K562 (cell line): ENCODE data around the gene SPHK1. TPM values are rescaled to one million over a fixed set of nuclear protein-coding genes. Genes with fewer than 3 reads are reported as not detected.

Experiments used
- ARHGAP35 ChIP-seq: fragments of 450-650 bp; IDR thresholded peaks from 2 replicates; pipeline ENCODE4 v1.6.1; 2018; ENCODE audit not compliant: partially characterized antibody
- ARNT ChIP-seq, 2 experiments: fragments of 450-650 bp; IDR thresholded peaks; 2 replicates each; pipeline ENCODE4 v1.6.1; 2016; ENCODE audit warnings: mild to moderate bottlenecking in 1 of 2
- NR2C2 ChIP-seq, 2 experiments: fragments of 200-800 bp in 1 of 2; sonication (Bioruptor generic) in 1 of 2; sonication (generic) in 1 of 2; formaldehyde crosslinking in 1 of 2; IDR thresholded peaks; 2 replicates each; pipeline versions ENCODE4 v1.6.1 to v1.8.0; 2016 to 2022; ENCODE audit warnings: mild to moderate bottlenecking in 1 of 2, missing compliant biosample characterization in 1 of 2, missing genetic modification characterization in 1 of 2, missing genetic modification reagents in 1 of 2
- POLR2A ChIP-seq: fragments of 450-650 bp; conservative IDR thresholded peaks from 2 replicates; pipeline ENCODE4 v1.6.1; 2016
- STAT5B ChIP-seq: fragments of 250-450 bp; sonication (Bioruptor Pico); IDR thresholded peaks from 2 replicates; pipeline ENCODE4 v1.8.0; 2021; ENCODE audit warnings: mild to moderate bottlenecking, inconsistent platforms
- ZNF830 ChIP-seq: fragments of 250-450 bp; sonication (Bioruptor Pico); IDR thresholded peaks from 2 replicates; pipeline ENCODE4 v1.5.0; 2021; ENCODE audit warnings: mild to moderate bottlenecking
- polyA plus RNA-seq, 8 experiments: library from polyadenylated mRNA; depleted of rRNA in 4 of 8; stranded (reverse) in 5 of 8; unstranded in 3 of 8; fragments of >200 nt; fragmentation: Nextera tagmentation in 2 of 8; fragmentation: Illumina TruSeq in 1 of 8; extraction: Ambion mirVana in 2 of 8; extraction: Trizol in 1 of 8; gene quantifications; 2 replicates each; pipeline versions ENCODE4 v1.2.1 to v1.2.3, GENCODE V29; 2011 to 2014; ENCODE audit warnings: inconsistent platforms in 1 of 8, missing spikeins in 1 of 8
- total RNA-seq, 7 experiments: library from RNA; depleted of rRNA in 6 of 7; stranded (reverse); fragments of >200 nt in 6 of 7; fragmentation: Illumina TruSeq in 2 of 7; extraction: Trizol in 2 of 7; gene quantifications; 2 replicates each; pipeline versions ENCODE4 v1.2.1 to v1.2.3, GENCODE V29; 2011 to 2021; ENCODE audit warnings: low replicate concordance in 1 of 7
- TF ChIP-seq, protein P1 (sequence below): fragments of 250-450 bp; sonication (Bioruptor Pico); IDR thresholded peaks from 2 replicates; pipeline ENCODE4 v1.5.0; 2021; ENCODE audit warnings: mild to moderate bottlenecking, moderate library complexity
- TF ChIP-seq, protein P2 (sequence below): sonication (generic); formaldehyde crosslinking; IDR thresholded peaks from 2 replicates; pipeline ENCODE4 v1.8.0; 2023; ENCODE audit warnings: mild to moderate bottlenecking, missing genetic modification reagents
- TF ChIP-seq, protein P3 (sequence below), 2 experiments: fragments of 150-350 bp in 1 of 2; IDR thresholded peaks; 2 replicates each; pipeline ENCODE4 v1.6.1; 2012 to 2016; ENCODE audit warnings: low read depth in 2 of 2, low read length in 2 of 2, mild to moderate bottlenecking in 1 of 2, moderate library complexity in 1 of 2
- TF ChIP-seq, protein P4 (sequence below): sonication (generic); formaldehyde crosslinking; IDR thresholded peaks from 2 replicates; pipeline ENCODE4 v1.9.0; 2022; ENCODE audit warnings: mild to moderate bottlenecking, missing genetic modification reagents
- TF ChIP-seq, protein P5 (sequence below): sonication (generic); formaldehyde crosslinking; IDR thresholded peaks from 2 replicates; pipeline ENCODE4 v1.8.1; 2023; ENCODE audit warnings: mild to moderate bottlenecking, missing genetic modification reagents
- TF ChIP-seq, protein P6 (sequence below): fragments of 250-450 bp; sonication (Bioruptor Pico); IDR thresholded peaks from 2 replicates; pipeline ENCODE4 v1.4.0; 2020; ENCODE audit warnings: mild to moderate bottlenecking, moderate library complexity

The SPHK1 gene
- total and polyA plus RNA-seq, 9 of the 15 experiments (the other 6 are each of a cell fraction or from before 2014, with no cell fraction given) = 0.21 to 60.3 (median 14.5) TPM

DNA sequence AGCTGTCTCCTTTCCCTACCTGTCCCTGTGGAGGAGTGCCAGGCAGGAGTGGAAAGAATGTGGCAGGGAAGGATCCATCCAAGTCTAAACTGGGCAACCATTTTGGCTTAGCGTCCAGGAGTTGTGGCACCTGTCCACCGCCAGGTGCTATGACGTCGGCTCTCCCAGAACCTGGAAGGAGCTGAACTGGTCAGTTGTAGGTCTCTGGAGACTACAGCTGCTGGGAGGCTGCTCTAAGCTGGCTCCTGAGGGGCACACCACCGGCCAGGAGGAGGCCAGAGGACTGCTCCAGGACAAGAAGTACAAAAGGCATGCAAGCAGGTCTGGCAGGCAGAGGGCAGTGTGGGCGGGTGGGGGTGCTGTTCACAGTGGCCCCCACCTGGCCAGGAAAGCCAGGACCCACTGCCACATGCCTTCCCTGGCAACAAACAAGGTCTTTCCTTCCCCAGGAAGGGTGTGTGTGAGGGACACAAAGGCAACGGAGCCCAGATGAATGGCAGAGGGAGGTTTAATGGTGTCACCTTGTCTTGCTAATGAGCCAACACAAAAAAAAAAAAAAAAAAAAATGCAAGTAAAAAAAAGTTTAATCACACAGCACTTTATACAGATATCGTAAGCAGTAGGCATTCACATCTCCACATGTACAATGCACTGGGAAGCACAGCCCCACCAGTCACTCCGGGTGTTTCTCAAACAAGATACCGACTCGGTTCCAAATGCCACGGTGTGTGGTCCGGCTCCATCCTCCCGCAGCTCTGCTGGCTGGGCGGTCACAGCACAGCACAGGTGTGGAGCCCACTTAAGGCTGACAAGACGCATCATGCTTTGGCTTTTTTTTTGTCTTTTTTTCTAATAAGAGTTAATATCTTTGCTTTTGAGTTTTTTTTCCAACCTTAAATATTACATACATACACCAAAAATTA, 4.8 kb downstream of the SPHK1 start (continued):
- TF ChIP-seq, protein P1, sequence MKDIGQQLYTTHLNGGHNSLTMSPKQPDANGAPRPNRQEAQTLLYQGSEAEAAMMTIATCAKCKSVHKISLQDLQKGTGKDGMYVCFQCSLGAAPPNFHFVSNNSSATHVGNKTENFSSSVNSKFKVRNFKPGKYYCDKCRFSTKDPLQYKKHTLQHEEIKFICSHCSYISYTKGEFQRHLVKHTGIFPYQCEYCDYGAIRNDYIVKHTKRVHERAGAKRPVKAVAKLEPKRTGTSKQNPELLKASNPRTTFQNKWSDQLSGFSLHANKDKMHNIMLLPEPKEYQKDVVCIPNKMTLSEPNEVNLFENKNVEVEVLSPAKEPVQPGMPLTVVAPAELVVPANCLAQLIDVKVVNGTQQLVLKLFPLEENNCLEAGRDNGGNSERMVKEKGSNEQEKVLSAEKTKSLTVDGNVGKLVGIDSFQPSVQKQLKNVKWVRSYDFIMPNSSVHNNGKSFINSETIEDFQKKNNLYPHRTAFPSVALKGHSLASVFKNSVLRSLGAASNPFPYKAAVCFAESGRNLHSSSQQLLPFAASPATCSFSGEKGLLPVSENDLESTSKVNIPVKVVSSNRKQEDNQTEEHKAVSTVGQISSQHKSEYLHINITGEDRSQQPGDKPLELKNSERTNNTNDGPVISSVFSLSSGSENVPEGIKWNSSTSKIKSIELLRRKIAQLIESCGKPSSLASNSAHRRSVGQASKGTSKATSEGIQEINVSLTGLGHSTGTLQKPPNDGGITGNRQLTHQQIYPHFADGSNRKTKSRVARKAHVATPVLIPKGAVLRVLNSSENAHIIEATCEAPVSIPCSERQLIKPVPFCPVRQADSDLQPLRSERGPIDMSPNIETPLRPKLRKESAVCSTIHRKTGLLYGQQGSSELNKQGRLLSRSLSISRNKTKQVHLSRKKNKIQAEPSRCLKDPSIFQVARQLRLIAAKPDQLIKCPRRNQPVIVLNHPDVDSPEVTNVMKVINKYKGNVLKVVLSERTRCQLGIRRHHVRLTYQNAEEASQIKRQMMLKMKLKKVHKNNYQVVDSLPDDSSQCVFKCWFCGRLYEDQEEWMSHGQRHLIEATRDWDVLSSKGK = no peak
- TF ChIP-seq NR2C2 (CRISPR knock-in tag; IDR thresholded peaks at IDR 0.05) = no peak
- TF ChIP-seq NR2C2 (tag; IDR thresholded peaks at IDR 0.05) = no peak
- TF ChIP-seq ARNT (IDR thresholded peaks at IDR 0.05) = no peak
- TF ChIP-seq, protein P2, sequence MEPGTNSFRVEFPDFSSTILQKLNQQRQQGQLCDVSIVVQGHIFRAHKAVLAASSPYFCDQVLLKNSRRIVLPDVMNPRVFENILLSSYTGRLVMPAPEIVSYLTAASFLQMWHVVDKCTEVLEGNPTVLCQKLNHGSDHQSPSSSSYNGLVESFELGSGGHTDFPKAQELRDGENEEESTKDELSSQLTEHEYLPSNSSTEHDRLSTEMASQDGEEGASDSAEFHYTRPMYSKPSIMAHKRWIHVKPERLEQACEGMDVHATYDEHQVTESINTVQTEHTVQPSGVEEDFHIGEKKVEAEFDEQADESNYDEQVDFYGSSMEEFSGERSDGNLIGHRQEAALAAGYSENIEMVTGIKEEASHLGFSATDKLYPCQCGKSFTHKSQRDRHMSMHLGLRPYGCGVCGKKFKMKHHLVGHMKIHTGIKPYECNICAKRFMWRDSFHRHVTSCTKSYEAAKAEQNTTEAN (CRISPR knock-in tag) = no peak
- TF ChIP-seq ARHGAP35 = no peak
- TF ChIP-seq, protein P3, sequence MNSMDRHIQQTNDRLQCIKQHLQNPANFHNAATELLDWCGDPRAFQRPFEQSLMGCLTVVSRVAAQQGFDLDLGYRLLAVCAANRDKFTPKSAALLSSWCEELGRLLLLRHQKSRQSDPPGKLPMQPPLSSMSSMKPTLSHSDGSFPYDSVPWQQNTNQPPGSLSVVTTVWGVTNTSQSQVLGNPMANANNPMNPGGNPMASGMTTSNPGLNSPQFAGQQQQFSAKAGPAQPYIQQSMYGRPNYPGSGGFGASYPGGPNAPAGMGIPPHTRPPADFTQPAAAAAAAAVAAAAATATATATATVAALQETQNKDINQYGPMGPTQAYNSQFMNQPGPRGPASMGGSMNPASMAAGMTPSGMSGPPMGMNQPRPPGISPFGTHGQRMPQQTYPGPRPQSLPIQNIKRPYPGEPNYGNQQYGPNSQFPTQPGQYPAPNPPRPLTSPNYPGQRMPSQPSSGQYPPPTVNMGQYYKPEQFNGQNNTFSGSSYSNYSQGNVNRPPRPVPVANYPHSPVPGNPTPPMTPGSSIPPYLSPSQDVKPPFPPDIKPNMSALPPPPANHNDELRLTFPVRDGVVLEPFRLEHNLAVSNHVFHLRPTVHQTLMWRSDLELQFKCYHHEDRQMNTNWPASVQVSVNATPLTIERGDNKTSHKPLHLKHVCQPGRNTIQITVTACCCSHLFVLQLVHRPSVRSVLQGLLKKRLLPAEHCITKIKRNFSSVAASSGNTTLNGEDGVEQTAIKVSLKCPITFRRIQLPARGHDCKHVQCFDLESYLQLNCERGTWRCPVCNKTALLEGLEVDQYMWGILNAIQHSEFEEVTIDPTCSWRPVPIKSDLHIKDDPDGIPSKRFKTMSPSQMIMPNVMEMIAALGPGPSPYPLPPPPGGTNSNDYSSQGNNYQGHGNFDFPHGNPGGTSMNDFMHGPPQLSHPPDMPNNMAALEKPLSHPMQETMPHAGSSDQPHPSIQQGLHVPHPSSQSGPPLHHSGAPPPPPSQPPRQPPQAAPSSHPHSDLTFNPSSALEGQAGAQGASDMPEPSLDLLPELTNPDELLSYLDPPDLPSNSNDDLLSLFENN (IDR thresholded peaks at IDR 0.05; ENCODE audit: low read depth in 2 of 2, low read length in 2 of 2) = no peak
- peak; percentile 55 for TF ChIP-seq POLR2A
- no peak for TF ChIP-seq STAT5B (CRISPR knock-in tag)
- no peak for TF ChIP-seq ZNF830
- TF ChIP-seq, protein P4, sequence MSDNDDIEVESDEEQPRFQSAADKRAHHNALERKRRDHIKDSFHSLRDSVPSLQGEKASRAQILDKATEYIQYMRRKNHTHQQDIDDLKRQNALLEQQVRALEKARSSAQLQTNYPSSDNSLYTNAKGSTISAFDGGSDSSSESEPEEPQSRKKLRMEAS (CRISPR knock-in tag) = peak; percentile 36; the same call in 1 of the 2 replicates
- TF ChIP-seq, protein P5, sequence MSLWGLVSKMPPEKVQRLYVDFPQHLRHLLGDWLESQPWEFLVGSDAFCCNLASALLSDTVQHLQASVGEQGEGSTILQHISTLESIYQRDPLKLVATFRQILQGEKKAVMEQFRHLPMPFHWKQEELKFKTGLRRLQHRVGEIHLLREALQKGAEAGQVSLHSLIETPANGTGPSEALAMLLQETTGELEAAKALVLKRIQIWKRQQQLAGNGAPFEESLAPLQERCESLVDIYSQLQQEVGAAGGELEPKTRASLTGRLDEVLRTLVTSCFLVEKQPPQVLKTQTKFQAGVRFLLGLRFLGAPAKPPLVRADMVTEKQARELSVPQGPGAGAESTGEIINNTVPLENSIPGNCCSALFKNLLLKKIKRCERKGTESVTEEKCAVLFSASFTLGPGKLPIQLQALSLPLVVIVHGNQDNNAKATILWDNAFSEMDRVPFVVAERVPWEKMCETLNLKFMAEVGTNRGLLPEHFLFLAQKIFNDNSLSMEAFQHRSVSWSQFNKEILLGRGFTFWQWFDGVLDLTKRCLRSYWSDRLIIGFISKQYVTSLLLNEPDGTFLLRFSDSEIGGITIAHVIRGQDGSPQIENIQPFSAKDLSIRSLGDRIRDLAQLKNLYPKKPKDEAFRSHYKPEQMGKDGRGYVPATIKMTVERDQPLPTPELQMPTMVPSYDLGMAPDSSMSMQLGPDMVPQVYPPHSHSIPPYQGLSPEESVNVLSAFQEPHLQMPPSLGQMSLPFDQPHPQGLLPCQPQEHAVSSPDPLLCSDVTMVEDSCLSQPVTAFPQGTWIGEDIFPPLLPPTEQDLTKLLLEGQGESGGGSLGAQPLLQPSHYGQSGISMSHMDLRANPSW (CRISPR knock-in tag) = no peak
- TF ChIP-seq, protein P6, sequence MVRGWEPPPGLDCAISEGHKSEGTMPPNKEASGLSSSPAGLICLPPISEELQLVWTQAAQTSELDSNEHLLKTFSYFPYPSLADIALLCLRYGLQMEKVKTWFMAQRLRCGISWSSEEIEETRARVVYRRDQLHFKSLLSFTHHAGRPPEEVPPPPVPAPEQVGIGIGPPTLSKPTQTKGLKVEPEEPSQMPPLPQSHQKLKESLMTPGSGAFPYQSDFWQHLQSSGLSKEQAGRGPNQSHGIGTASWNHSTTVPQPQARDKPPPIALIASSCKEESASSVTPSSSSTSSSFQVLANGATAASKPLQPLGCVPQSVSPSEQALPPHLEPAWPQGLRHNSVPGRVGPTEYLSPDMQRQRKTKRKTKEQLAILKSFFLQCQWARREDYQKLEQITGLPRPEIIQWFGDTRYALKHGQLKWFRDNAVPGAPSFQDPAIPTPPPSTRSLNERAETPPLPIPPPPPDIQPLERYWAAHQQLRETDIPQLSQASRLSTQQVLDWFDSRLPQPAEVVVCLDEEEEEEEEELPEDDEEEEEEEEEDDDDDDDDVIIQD = no peak
